Ovary (tissue), 3 donors: ENCODE measurements around the gene GPER1.
"Not testable (repeated sequence)": the region's sequence is repeated elsewhere in the genome, so short reads cannot be mapped to it uniquely, and the experiment has no call there.

Experiments used
- EP300 ChIP-seq: sonication (generic); formaldehyde crosslinking; IDR thresholded peaks from one replicate; pipeline ENCODE4 v1.6.1; 2017; ENCODE audit warnings: antibody characterized with exemption
- POLR2A ChIP-seq: fragments of 450-650 bp; IDR thresholded peaks from one replicate; pipeline ENCODE4 v1.6.1; 2017; ENCODE audit warnings: antibody characterized with exemption, mild to moderate bottlenecking, moderate library complexity
- TF ChIP-seq, protein P1 (sequence below), 3 donors: fragments of 450-650 bp in 2 of 3; fragments of 200-600 bp in 1 of 3; IDR thresholded peaks; one replicate each; pipeline versions ENCODE4 v1.5.1 to v1.8.0; 2016 to 2022; ENCODE audit warnings: antibody characterized with exemption in 3 of 3, mild to moderate bottlenecking in 1 of 3
- donor health status: DM: no; HTN: no; CAD: no.

DNA sequence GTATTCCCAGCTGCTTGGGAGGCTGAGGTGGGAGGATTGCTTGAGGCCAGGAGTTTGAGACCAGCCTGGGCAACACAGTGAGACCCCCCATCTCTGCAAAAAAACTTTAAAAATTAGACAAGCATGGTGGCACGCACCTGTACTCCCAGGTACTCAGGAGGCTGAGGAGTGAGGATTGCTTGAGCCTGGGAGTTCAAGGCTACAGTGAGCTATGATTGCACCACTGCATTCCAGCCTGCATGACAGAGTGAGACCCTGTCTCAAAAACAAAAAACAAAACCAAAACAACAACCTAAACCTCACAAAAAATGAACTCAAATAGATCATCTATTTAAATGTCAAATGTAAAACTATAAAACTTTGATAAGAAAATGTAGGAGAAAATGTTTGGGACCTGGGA, 47.7 kb upstream of the GPER1 start:
- TF ChIP-seq EP300, POLR2A: not testable (repeated sequence)
- TF ChIP-seq, protein P1, sequence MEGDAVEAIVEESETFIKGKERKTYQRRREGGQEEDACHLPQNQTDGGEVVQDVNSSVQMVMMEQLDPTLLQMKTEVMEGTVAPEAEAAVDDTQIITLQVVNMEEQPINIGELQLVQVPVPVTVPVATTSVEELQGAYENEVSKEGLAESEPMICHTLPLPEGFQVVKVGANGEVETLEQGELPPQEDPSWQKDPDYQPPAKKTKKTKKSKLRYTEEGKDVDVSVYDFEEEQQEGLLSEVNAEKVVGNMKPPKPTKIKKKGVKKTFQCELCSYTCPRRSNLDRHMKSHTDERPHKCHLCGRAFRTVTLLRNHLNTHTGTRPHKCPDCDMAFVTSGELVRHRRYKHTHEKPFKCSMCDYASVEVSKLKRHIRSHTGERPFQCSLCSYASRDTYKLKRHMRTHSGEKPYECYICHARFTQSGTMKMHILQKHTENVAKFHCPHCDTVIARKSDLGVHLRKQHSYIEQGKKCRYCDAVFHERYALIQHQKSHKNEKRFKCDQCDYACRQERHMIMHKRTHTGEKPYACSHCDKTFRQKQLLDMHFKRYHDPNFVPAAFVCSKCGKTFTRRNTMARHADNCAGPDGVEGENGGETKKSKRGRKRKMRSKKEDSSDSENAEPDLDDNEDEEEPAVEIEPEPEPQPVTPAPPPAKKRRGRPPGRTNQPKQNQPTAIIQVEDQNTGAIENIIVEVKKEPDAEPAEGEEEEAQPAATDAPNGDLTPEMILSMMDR (IDR thresholded peaks at IDR 0.05) = not testable (repeated sequence)
